Astrocyte of the cerebellum (primary cell): ENCODE data around the gene COMT.
A peak's percentile ranks its signal among the peaks of the same experiment; 100 is the strongest.

Experiments
- DNase-seq: peaks from one replicate; pipeline ENCODE4 v3.0.0-alpha.2; 2011; ENCODE audit warnings: low read depth
- H3K4me3 ChIP-seq: 2 replicates; pipeline ENCODE4 v1.5.1; 2011; ENCODE audit warnings: mild to moderate bottlenecking, low read depth, low read length, moderate library complexity
- CTCF ChIP-seq: IDR thresholded peaks from 2 replicates; pipeline ENCODE4 v1.5.1; 2012; ENCODE audit warnings: low read length, low read depth, moderate library complexity, mild to moderate bottlenecking; ENCODE audit errors: missing control alignments
- in situ Hi-C: cut with HindIII; loops from 2 replicates; pipeline ENCODE4 v1.10.0; 2017; ENCODE audit warnings: low sequenced_read_pairs

The COMT gene

GRCh38 chr22:19967850-19968449, 26.4 kb downstream of the COMT start:
- DNase-seq, result no peak
- in situ Hi-C loops, result no loop called here
- no peak overlapping the region for H3K4me3 ChIP-seq
- TF ChIP-seq CTCF, result no peak

- in situ Hi-C loops, result no loop called here
- no peak for DNase-seq
- TF ChIP-seq CTCF, result no peak
- no peak overlapping the region for H3K4me3 ChIP-seq
Observed at GRCh38 chr22:19968450-19968891, 26.9 kb downstream of the COMT start.

- in situ Hi-C loops, result no loop called here
Observed at GRCh38 chr22:19969141-19969928, 27.8 kb downstream of the COMT start.

GRCh38 chr22:19970031-19970478, 28.5 kb downstream of the COMT start:
- in situ Hi-C loops, result loop anchor here (5.0 kb wide), 1 partner anchor 52 kb away; the partner anchor contains the start of gene TANGO2

More at GRCh38 chr22:19969141-19969928, 27.8 kb downstream of the COMT start:
- no peak for DNase-seq
- H3K4me3 ChIP-seq, result no peak overlapping the region
- TF ChIP-seq CTCF, result no peak

GRCh38 chr22:19970479-19971275, 29.1 kb downstream of the COMT start:
- in situ Hi-C loops, result loop anchor here (5.0 kb wide), 1 partner anchor 52 kb away; the partner anchor contains the start of gene TANGO2
- DNase-seq, result no peak
- H3K4me3 ChIP-seq, result no peak overlapping the region
- peak; percentile 78 for TF ChIP-seq CTCF

More at GRCh38 chr22:19970031-19970478, 28.5 kb downstream of the COMT start:
- H3K4me3 ChIP-seq, result no peak overlapping the region
- no peak for TF ChIP-seq CTCF
- DNase-seq, result no peak

- in situ Hi-C loops, result loop anchor here (5.0 kb wide), 1 partner anchor 51 kb away; the partner anchor contains the start of gene TANGO2
- no peak for TF ChIP-seq CTCF
- no peak overlapping the region for H3K4me3 ChIP-seq
- no peak for DNase-seq
Observed at GRCh38 chr22:19971276-19972124, 29.9 kb downstream of the COMT start.
